ENCODE data around the gene CDCA7. TPM values are rescaled to one million over a fixed set of nuclear protein-coding genes. Genes with fewer than 3 reads are reported as not detected.

Gene CDCA7
- total and polyA plus RNA-seq, 2 donors from 2014 or later = 0.34 to 2.0 TPM

DNA sequence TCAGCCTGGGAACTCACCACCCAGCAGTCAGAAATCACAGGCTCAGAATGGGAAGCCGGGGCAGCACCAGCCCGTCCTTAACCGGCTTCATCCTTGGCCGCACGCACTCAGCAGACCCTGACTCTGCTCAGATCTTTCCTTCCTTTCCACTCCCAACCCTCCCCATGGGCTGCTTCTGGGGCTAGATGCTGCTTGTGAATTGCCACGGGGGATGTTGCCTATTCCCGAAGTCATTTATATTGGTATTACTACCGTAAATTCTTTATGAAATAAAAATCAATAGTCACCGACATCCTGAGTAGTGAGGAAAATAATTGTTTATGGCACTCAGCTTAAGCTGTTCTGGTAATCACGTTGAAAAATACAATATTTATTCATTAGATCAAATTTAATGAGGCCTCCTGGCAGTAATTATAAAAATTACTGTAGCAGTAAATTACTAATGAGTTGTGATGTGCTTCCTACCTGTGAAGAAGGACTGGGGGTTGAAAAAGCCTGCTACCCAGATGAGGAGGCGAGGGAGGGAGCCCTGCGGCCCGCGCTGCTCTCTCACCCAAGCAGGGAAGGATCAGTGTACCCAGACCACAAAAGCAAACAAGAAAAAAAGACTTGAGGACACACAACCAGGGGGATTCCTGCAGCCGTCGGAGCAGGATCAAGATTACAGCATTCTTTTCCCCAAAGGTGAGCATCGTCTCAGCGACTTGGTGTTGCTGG lies 31.5 kb downstream of the CDCA7 start:
- no peak for FAIRE-seq

GRCh38 chr2:173386738-173387065 lies 32.0 kb downstream of the CDCA7 start:
- intact Hi-C loops (cut with DNase I) = no loop called here
- H3K36me3 ChIP-seq (ENCODE audit: control insufficient read depth in 2 of 3, insufficient read depth in 3 of 3, low read length in 3 of 3) = no peaks in the 10 kb centered on the region
- no peak for FAIRE-seq
- H3K9me3 ChIP-seq (ENCODE audit: control insufficient read depth in 2 of 3, insufficient read depth in 1 of 3, low read length in 3 of 3) = no peaks in the 10 kb centered on the region
- no peak for DNase-seq
- no peak overlapping the region for H3K27ac ChIP-seq (ENCODE audit: low read depth in 2 of 2, low read length in 2 of 2)
- H3K4me1 ChIP-seq (ENCODE audit: control insufficient read depth in 2 of 3, insufficient read depth in 2 of 3, low read depth in 1 of 3, low read length in 3 of 3) = no peaks in the 10 kb centered on the region
- TF ChIP-seq, protein P1, sequence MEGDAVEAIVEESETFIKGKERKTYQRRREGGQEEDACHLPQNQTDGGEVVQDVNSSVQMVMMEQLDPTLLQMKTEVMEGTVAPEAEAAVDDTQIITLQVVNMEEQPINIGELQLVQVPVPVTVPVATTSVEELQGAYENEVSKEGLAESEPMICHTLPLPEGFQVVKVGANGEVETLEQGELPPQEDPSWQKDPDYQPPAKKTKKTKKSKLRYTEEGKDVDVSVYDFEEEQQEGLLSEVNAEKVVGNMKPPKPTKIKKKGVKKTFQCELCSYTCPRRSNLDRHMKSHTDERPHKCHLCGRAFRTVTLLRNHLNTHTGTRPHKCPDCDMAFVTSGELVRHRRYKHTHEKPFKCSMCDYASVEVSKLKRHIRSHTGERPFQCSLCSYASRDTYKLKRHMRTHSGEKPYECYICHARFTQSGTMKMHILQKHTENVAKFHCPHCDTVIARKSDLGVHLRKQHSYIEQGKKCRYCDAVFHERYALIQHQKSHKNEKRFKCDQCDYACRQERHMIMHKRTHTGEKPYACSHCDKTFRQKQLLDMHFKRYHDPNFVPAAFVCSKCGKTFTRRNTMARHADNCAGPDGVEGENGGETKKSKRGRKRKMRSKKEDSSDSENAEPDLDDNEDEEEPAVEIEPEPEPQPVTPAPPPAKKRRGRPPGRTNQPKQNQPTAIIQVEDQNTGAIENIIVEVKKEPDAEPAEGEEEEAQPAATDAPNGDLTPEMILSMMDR (IDR thresholded peaks at IDR 0.05; ENCODE audit: borderline replicate concordance, extremely low read depth, insufficient read depth) = no peak
- no peak overlapping the region for H3K4me3 ChIP-seq (ENCODE audit: low read length in 3 of 3)
- no peaks in the 10 kb centered on the region for H3K27me3 ChIP-seq (ENCODE audit: control insufficient read depth, insufficient read depth, low read length)
- H3K9ac ChIP-seq (ENCODE audit: low read length in 3 of 3) = no peak overlapping the region

More for the DNA sequence above, 31.5 kb downstream of the CDCA7 start:
- Histone ChIP-seq H3K4me1 (ENCODE audit: control insufficient read depth in 2 of 3, insufficient read depth in 2 of 3, low read depth in 1 of 3, low read length in 3 of 3) (no peaks in the 10 kb centered on the region), H3K9ac (ENCODE audit: low read length in 3 of 3) (no peak overlapping the region), H3K9me3 (ENCODE audit: control insufficient read depth in 2 of 3, insufficient read depth in 1 of 3, low read length in 3 of 3) (no peaks in the 10 kb centered on the region), H3K27me3 (ENCODE audit: control insufficient read depth, insufficient read depth, low read length) (no peaks in the 10 kb centered on the region), H3K36me3 (ENCODE audit: control insufficient read depth in 2 of 3, insufficient read depth in 3 of 3, low read length in 3 of 3) (no peaks in the 10 kb centered on the region), H3K4me3 (ENCODE audit: low read length in 3 of 3) (no peak overlapping the region), H3K27ac (ENCODE audit: low read depth in 2 of 2, low read length in 2 of 2) (no peak overlapping the region)
- peak in 4 of 5 donors; percentile 56 to 71 (median 64) for DNase-seq
- TF ChIP-seq, protein P1 (IDR thresholded peaks at IDR 0.05; ENCODE audit: borderline replicate concordance, extremely low read depth, insufficient read depth) = no peak
- intact Hi-C loops (cut with DNase I) = no loop called here

DNA sequence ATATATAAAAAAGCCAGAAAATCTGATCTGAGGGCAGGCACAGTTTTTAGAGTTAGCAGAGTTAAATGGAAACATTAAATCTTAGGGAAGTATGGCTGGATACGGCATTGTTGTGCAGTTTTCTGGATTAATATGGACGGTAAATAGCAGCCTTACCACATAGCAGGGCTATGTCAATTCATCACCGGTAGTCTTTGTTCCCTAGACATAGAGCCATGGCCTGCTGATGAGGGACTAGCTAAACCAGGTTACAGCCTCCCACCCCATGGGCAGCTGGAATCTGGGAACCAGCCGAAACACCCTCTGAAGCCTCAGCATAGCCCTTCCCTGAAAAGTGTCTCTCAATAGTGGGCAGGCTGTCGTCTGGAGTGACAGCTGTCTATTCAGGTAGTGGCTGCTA lies 32.4 kb downstream of the CDCA7 start:
- no peak for FAIRE-seq
- Histone ChIP-seq H3K27ac (ENCODE audit: low read depth in 2 of 2, low read length in 2 of 2) (no peak overlapping the region), H3K9me3 (ENCODE audit: control insufficient read depth in 2 of 3, insufficient read depth in 1 of 3, low read length in 3 of 3) (no peaks in the 10 kb centered on the region), H3K36me3 (ENCODE audit: control insufficient read depth in 2 of 3, insufficient read depth in 3 of 3, low read length in 3 of 3) (no peaks in the 10 kb centered on the region), H3K9ac (ENCODE audit: low read length in 3 of 3) (no peak overlapping the region), H3K4me3 (ENCODE audit: low read length in 3 of 3) (no peak overlapping the region), H3K4me1 (ENCODE audit: control insufficient read depth in 2 of 3, insufficient read depth in 2 of 3, low read depth in 1 of 3, low read length in 3 of 3) (no peaks in the 10 kb centered on the region), H3K27me3 (ENCODE audit: control insufficient read depth, insufficient read depth, low read length) (no peaks in the 10 kb centered on the region)
- intact Hi-C loops (cut with DNase I) = no loop called here
- TF ChIP-seq, protein P1 (IDR thresholded peaks at IDR 0.05; ENCODE audit: borderline replicate concordance, extremely low read depth, insufficient read depth) = no peak
- no peak for DNase-seq

DNA sequence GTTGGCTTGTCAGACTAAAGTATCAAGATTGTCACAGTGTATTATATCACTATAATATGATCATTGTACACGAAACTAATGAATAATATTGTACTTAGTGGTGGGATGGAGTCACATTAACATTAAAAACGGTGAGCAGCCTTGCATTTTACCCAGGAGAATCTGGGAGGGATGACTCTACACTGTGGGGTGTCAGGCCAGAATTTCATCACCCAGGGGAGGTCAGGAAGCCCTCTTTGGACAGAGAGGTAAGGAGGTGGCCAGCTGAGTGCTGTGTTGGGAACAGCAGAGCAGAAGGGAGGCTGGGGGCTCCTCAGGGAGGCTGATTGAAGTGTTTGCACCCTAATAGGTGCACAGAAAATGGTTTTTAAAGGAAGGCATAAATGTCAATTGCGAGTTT lies 33.0 kb downstream of the CDCA7 start:
- DNase-seq (no peak), FAIRE-seq (no peak)
- Histone ChIP-seq H3K9ac (ENCODE audit: low read length in 3 of 3) (no peak overlapping the region), H3K27ac (ENCODE audit: low read depth in 2 of 2, low read length in 2 of 2) (no peak overlapping the region), H3K27me3 (ENCODE audit: control insufficient read depth, insufficient read depth, low read length) (no peaks in the 10 kb centered on the region), H3K36me3 (ENCODE audit: control insufficient read depth in 2 of 3, insufficient read depth in 3 of 3, low read length in 3 of 3) (no peaks in the 10 kb centered on the region), H3K9me3 (ENCODE audit: control insufficient read depth in 2 of 3, insufficient read depth in 1 of 3, low read length in 3 of 3) (no peaks in the 10 kb centered on the region), H3K4me3 (ENCODE audit: low read length in 3 of 3) (no peak overlapping the region), H3K4me1 (ENCODE audit: control insufficient read depth in 2 of 3, insufficient read depth in 2 of 3, low read depth in 1 of 3, low read length in 3 of 3) (no peaks in the 10 kb centered on the region)
- TF ChIP-seq, protein P1 (IDR thresholded peaks at IDR 0.05; ENCODE audit: borderline replicate concordance, extremely low read depth, insufficient read depth) = no peak
- intact Hi-C loops (cut with DNase I) = no loop called here
